GM18508 (cell line): Measurements from ENCODE around the gene RUBCN.

Experiments used
- ATAC-seq: cut with Tn5 transposase; IDR thresholded peaks from one replicate; pipeline ENCODE4 v1.9.1; 2021; ENCODE audit warnings: moderate number of reproducible peaks; ENCODE audit not compliant: insufficient read depth, unreplicated experiment

Gene RUBCN

GRCh38 chr3:197736491-197737318, at the start of gene RUBCN:
RUBCN (minus strand) TSS chr3:197736904; CDS start chr3:197736719, 185 bp downstream.
- ATAC-seq: peak; percentile 45

GRCh38 chr3:197784019-197784585, 47.4 kb upstream of the RUBCN start:
- ATAC-seq: no peak

GRCh38 chr3:197782230-197782629, 45.5 kb upstream of the RUBCN start:
- ATAC-seq: no peak

GRCh38 chr3:197775317-197775716, 38.6 kb upstream of the RUBCN start:
- no peak for ATAC-seq

- no peak for ATAC-seq
Measured at GRCh38 chr3:197761784-197762183, 25.1 kb upstream of the RUBCN start.

- no peak for ATAC-seq
Measured at GRCh38 chr3:197758512-197758911, 21.8 kb upstream of the RUBCN start.

- no peak for ATAC-seq
Measured at GRCh38 chr3:197756704-197757103, 20.0 kb upstream of the RUBCN start.

GRCh38 chr3:197753263-197753662, 16.6 kb upstream of the RUBCN start:
- ATAC-seq: no peak

GRCh38 chr3:197752107-197752506, 15.4 kb upstream of the RUBCN start:
- no peak for ATAC-seq

- no peak for ATAC-seq
Measured at GRCh38 chr3:197750858-197751737, 14.4 kb upstream of the RUBCN start.

- ATAC-seq: no peak
Measured at GRCh38 chr3:197750396-197750831, 13.7 kb upstream of the RUBCN start.

GRCh38 chr3:197749601-197750395, 13.1 kb upstream of the RUBCN start, which contains the start of gene FYTTD1:
FYTTD1 (plus strand) TSS chr3:197749883; CDS start chr3:197749972, 89 bp downstream.
- no peak for ATAC-seq

- no peak for ATAC-seq
Measured at GRCh38 chr3:197749315-197749600, 12.6 kb upstream of the RUBCN start.

GRCh38 chr3:197748597-197749314, 12.1 kb upstream of the RUBCN start:
- ATAC-seq: no peak

GRCh38 chr3:197746801-197747237, 10.1 kb upstream of the RUBCN start:
- no peak for ATAC-seq

- no peak for ATAC-seq
Measured at GRCh38 chr3:197746209-197746608, 9.5 kb upstream of the RUBCN start.

- ATAC-seq: no peak
Measured at GRCh38 chr3:197742787-197743186, 6.1 kb upstream of the RUBCN start.

- no peak for ATAC-seq
Measured at GRCh38 chr3:197737749-197738462, 1.2 kb upstream of the RUBCN start.

GRCh38 chr3:197737319-197737649, 580 bp upstream of the RUBCN start:
- ATAC-seq: no peak
